HT-29 (cell line): ENCODE results near the gene FAM13B. TPM values are rescaled to one million over a fixed set of nuclear protein-coding genes. Genes with fewer than 3 reads are reported as not detected.
A peak's percentile ranks its signal among the peaks of the same experiment; 100 is the strongest.

Experiments
- DNase-seq: peaks from one replicate; pipeline ENCODE4 v3.0.0-alpha.2; 2015; ENCODE audit warnings: low spot score
- small RNA-seq: library from RNA; depleted of rRNA; stranded (forward); fragments of <200 nt; gene quantifications from one replicate; pipeline ENCODE3, GENCODE V24; 2014
- total RNA-seq: library from RNA; depleted of rRNA; stranded (reverse); fragments of >200 nt; shearing (Covaris generic); gene quantifications from 2 replicates; pipeline ENCODE4 v1.2.3, GENCODE V29; 2014; rRNA removed

Gene FAM13B
- total RNA-seq, 1 experiment from 2014 or later: 15.2 TPM

GRCh38 chr5:137901011-137901817 lies 131.7 kb downstream of the FAM13B start:
- DNase-seq: no peak

- no peak for DNase-seq
These were observed 133.4 kb downstream of the FAM13B start for GRCh38 chr5:137899493-137899892.

GRCh38 chr5:137896560-137896959 lies 136.3 kb downstream of the FAM13B start:
- DNase-seq: no peak

GRCh38 chr5:137894586-137894985 lies 138.3 kb downstream of the FAM13B start:
- no peak for DNase-seq

GRCh38 chr5:137891849-137892248 lies 141.0 kb downstream of the FAM13B start:
- DNase-seq: no peak

- peak; percentile 38 for DNase-seq
These were observed 142.0 kb downstream of the FAM13B start for GRCh38 chr5:137890845-137891244.

- DNase-seq: no peak
These were observed 143.8 kb downstream of the FAM13B start, which contains the start of gene PKD2L2 for GRCh38 chr5:137888863-137889759. Gene PKD2L2 (plus strand): TSS chr5:137889457. CDS start chr5:137889492, 35 bp downstream.

GRCh38 chr5:137888466-137888862 lies 144.4 kb downstream of the FAM13B start:
- DNase-seq: no peak

Small RNA genes lying within 50 kb of the gene (small RNA-seq; reads per million reads assigned to genes)
- not detected for gene RNU6-1148P

Other genes starting within 250 kb of the FAM13B start
- gene MYOT, start 165.2 kb downstream of the FAM13B start, total RNA-seq: 0.10 TPM in 1 of 2 replicates, not detected in the other
- not detected in 2 replicates for gene PKD2L2, start 143.6 kb downstream of the FAM13B start, total RNA-seq
- not detected in 2 replicates for gene WNT8A, start 51.0 kb upstream of the FAM13B start, total RNA-seq
- not detected in 2 replicates for gene NME5, start 106.3 kb upstream of the FAM13B start, total RNA-seq
- 34.7 and 44.4 TPM in 2 replicates for gene BRD8, start 145.6 kb upstream of the FAM13B start, total RNA-seq
- gene KIF20A, start 146.0 kb upstream of the FAM13B start, total RNA-seq: 32.7 and 36.8 TPM in 2 replicates
- 7.3 and 11.5 TPM in 2 replicates for gene CDC23, start 180.2 kb upstream of the FAM13B start, total RNA-seq
- not detected in 2 replicates for gene GFRA3, start 241.5 kb upstream of the FAM13B start, total RNA-seq